Body of pancreas (tissue), 4 donors: ENCODE data around the gene MARS1.

Source experiments
- CTCF ChIP-seq, 7 experiments: fragments of 450-650 bp in 4 of 7; fragments of 200-600 bp in 3 of 7; sonication (generic) in 3 of 7; IDR thresholded peaks; one replicate each; pipeline ENCODE4 v1.5.1; 2016 to 2019; ENCODE audit warnings: antibody characterized with exemption in 7 of 7
- POLR2A ChIP-seq, 3 donors: fragments of 450-650 bp; IDR thresholded peaks; one replicate each; pipeline ENCODE4 v1.6.1; 2016; ENCODE audit warnings: antibody characterized with exemption in 3 of 3, mild to moderate bottlenecking in 2 of 3

GRCh38 chr12:57529831-57530230, 42.0 kb downstream of the MARS1 start:
- TF ChIP-seq POLR2A (IDR thresholded peaks at IDR 0.05) (no peak), CTCF (IDR thresholded peaks at IDR 0.05) (no peak)
